BJ (cell line): ENCODE measurements around the gene CTSW. TPM values are rescaled to one million over a fixed set of nuclear protein-coding genes. Genes with fewer than 3 reads are reported as not detected.

Source experiments
- CTCF ChIA-PET: fragments of 350-600 bp; formaldehyde crosslinking; extraction: SDS; loops from one replicate; lab custom pipeline; 2021; ENCODE audit warnings: antibody characterized with exemption, inconsistent platforms; lab: Yijun Ruan, JAX
- POLR2A ChIA-PET: fragments of 300-600 bp; sonication (Branson Sonifier 250); formaldehyde crosslinking; extraction: SDS; loops from one replicate; lab custom pipeline; 2021; ENCODE audit warnings: antibody characterized with exemption; lab: Charles Lee
- DNase-seq: peaks from one replicate; pipeline ENCODE4 v3.0.0-alpha.2; 2011; ENCODE audit warnings: low read depth
- H3K27me3 ChIP-seq: 2 replicates; pipeline ENCODE4 v1.6.0; 2011; ENCODE audit warnings: low read length; ENCODE audit not compliant: control insufficient read depth, insufficient read depth
- H3K36me3 ChIP-seq: 2 replicates; pipeline ENCODE4 v1.5.1; 2011; ENCODE audit warnings: low read length; ENCODE audit not compliant: control insufficient read depth, insufficient read depth
- H3K4me3 ChIP-seq: 2 replicates; pipeline ENCODE4 v1.5.1; 2011; ENCODE audit warnings: low read depth, mild to moderate bottlenecking, control low read depth, low read length
- polyA plus RNA-seq: library from polyadenylated mRNA; depleted of rRNA; stranded (reverse); fragments of >200 nt; gene quantifications from 2 replicates; pipeline ENCODE4 v1.2.3, GENCODE V29; 2011
- TF ChIP-seq, protein P1 (sequence below): IDR thresholded peaks from 2 replicates; pipeline ENCODE4 v1.5.1; 2011; ENCODE audit warnings: low read depth, mild to moderate bottlenecking, control low read depth, inconsistent platforms, low read length, moderate library complexity; ENCODE audit not compliant: insufficient read depth

The CTSW gene
- polyA plus RNA-seq, 1 experiment, result 0.21 TPM

DNA sequence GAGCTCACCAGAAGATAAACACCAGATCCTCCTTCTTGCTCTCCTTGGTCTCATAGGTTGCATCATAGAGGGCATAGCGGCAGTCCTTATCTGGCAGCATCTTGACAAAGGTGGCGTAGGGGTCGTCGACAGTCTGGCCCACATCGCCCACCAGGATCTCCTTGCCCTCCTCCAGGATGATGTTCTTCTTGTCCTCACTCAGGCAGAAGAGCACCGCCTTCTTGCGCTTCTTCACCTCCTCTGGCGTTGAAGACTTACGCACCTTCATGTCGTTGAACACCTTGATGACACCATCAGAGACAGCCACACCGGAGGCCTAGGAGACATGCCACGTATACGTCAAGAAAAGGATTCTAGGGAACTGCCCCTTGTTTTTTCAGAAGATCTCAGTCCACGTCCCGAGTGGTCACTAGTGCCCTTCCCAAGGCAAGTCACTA lies 23.7 kb upstream of the CTSW start:
- no peak for DNase-seq
- TF ChIP-seq, protein P1, sequence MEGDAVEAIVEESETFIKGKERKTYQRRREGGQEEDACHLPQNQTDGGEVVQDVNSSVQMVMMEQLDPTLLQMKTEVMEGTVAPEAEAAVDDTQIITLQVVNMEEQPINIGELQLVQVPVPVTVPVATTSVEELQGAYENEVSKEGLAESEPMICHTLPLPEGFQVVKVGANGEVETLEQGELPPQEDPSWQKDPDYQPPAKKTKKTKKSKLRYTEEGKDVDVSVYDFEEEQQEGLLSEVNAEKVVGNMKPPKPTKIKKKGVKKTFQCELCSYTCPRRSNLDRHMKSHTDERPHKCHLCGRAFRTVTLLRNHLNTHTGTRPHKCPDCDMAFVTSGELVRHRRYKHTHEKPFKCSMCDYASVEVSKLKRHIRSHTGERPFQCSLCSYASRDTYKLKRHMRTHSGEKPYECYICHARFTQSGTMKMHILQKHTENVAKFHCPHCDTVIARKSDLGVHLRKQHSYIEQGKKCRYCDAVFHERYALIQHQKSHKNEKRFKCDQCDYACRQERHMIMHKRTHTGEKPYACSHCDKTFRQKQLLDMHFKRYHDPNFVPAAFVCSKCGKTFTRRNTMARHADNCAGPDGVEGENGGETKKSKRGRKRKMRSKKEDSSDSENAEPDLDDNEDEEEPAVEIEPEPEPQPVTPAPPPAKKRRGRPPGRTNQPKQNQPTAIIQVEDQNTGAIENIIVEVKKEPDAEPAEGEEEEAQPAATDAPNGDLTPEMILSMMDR, result no peak
- peaks cover 46% of the 10 kb centered on the region for H3K36me3 ChIP-seq
- H3K4me3 ChIP-seq, result peak overlapping the region; percentile 91
- ChIA-PET POLR2A (interaction anchor here (0.6 kb wide), 1 partner anchor 1520 kb away, joined by 5 read pairs; no protein-coding TSS in a partner anchor), CTCF (no interaction called here)
- no peaks in the 10 kb centered on the region for H3K27me3 ChIP-seq

DNA sequence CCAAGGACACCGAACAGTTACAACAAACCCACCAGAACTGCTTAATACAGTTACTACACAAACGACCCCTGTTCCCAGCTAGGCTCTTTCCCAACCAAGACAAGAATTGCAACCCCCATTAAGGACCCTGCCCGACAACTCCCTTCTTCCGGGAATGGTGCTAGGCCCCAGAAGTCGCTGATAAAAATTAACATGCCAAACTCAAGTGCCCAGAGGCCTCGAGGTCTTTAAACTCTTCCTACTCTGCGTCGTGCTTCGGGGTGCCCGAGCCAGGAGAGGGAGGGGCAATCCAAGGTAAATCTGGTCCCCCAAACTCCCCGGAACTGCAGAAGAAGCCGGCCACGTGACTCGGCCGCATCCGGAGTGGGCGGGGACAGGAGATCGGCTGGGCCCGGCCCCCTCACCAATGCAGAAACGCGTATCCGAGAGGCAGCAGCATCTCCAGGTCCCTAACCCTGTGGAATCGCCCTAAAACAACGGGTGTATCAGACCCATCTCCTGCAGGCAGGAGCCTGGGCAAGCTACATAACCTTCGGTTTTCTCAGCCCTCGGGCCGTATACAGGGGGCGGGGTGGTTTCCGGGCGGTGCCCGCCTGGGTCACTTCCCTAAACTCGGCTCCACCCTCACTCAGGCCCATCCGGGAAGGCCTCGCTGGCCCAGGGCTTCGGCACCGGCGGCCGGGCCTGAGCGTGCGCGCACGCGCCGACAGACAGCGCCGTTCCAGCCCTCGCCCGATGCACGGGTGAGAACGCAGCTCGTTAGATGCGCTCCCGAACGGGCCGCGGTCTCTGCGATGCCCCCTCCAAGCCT lies 22.7 kb upstream of the CTSW start:
- POLR2A ChIA-PET, result interaction anchor here (0.6 kb wide), 1 partner anchor 9 kb away, joined by 4 read pairs; no protein-coding TSS in a partner anchor
- H3K27me3 ChIP-seq, result no peaks in the 10 kb centered on the region
- H3K36me3 ChIP-seq, result peaks cover 38% of the 10 kb centered on the region
- no peak for DNase-seq
- CTCF ChIA-PET, result interaction anchor here (0.8 to 1.3 kb wide), 2 partner anchors 15 to 27 kb away, joined by 3 read pairs; partner anchors contain the start of gene EFEMP2
- peak overlapping the region; percentile 91 for H3K4me3 ChIP-seq
- TF ChIP-seq, protein P1, result no peak

DNA sequence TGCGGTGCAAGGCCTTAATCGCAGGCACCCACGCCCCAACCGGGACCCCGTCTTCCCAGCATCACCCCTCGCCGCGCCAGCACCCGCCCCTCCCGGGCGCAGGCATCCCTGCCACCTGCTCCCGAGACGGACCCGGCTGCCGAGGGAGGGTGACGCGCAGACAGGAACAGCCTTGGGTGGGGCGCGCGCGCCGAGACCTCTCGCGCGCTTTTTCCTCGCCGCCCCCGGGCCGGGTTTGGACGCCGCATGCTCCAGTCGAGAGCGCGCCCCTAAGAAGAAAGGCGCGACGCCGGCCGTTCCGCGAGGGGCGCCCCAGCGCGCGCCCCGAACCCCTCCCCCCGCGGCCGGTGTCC lies 22.2 kb upstream of the CTSW start:
- TF ChIP-seq, protein P1, result no peak
- no peak for DNase-seq
- peaks cover 35% of the 10 kb centered on the region for H3K36me3 ChIP-seq
- peak overlapping the region; percentile 91 for H3K4me3 ChIP-seq
- POLR2A ChIA-PET, result interaction anchor here (0.6 to 1.0 kb wide), 2 partner anchors 14 to 44 kb away, joined by 3 to 6 read pairs; no protein-coding TSS in a partner anchor
- no peaks in the 10 kb centered on the region for H3K27me3 ChIP-seq
- CTCF ChIA-PET, result interaction anchor here (0.8 to 1.6 kb wide), 4 partner anchors 15 to 131 kb away, joined by 3 to 5 read pairs (median 4); partner anchors contain the start of gene EFEMP2

DNA sequence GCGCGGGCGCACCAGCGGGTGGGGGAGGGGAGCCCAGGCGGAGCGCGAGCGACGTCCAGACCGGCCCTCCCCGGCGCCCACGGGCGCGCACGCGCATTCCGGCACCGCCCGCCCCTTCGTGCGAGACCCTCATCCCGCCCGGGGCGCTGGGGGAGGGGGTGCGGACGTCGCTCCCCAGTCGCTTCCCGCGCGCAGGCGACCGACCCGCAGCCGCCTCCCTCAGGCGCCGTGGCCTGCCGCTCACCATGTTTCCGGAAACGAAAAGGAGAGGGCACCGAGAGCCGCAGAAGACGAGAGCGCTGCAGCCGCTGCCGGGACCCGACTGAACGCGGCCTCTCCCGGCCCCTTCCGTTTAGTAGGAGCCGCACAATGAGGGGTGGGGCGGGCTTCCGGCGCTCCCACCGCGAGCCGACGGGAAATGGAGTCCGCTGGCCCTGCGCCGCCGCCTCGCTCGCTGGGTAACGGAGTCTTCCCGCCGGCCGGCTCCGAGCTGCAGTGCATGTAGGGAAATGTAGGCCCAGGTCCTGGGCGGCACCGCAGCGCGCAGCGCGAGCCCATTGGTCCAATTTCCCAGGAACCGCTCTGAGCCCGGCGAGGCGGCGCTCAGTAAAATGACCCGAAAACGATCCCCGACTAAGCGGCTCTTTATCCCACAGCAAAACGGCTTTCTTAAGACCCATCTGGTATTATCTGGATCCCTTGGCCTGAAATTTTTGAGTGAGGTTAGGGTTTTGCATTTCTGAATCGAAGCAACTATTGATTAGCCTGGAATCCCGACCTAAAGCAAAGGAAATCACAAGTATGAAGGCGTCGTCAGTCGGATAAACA lies 21.6 kb upstream of the CTSW start, which contains the start of gene CFL1:
TSS of gene CFL1 (minus strand) at position 328 of the 828 bp plus-strand sequence. CDS start at position 247, 81 bp downstream.
- peak within 1 kb of the TSS; percentile 91 for H3K4me3 ChIP-seq
- CTCF ChIA-PET, result interaction anchor here (1.0 to 4.5 kb wide), 4 partner anchors 14 to 130 kb away, joined by 3 to 44 read pairs (median 4); partner anchors contain the start of genes CCDC85B, EFEMP2 and FIBP
- H3K36me3 ChIP-seq, result peaks cover 33% of the 10 kb centered on the region
- peak; percentile 81 for DNase-seq
- POLR2A ChIA-PET, result interaction anchor here (0.5 to 1.0 kb wide), 8 partner anchors 11 to 439 kb away, joined by 3 to 11 read pairs (median 4); partner anchors contain the start of genes CCDC85B and LTBP3
- TF ChIP-seq, protein P1, result no peak
- no peaks in the 10 kb centered on the region for H3K27me3 ChIP-seq
